AML-193 (cell line): ENCODE results near the gene FHIT.
"Not testable (repeated sequence)": the region's sequence is repeated elsewhere in the genome, so short reads cannot be mapped to it uniquely, and the experiment has no call there.

ENCODE experiments used
- DNase-seq, 2 experiments: peaks; one replicate each; lab custom pipeline; 2025; lab: John Stamatoyannopoulos, UW

Gene FHIT

DNA sequence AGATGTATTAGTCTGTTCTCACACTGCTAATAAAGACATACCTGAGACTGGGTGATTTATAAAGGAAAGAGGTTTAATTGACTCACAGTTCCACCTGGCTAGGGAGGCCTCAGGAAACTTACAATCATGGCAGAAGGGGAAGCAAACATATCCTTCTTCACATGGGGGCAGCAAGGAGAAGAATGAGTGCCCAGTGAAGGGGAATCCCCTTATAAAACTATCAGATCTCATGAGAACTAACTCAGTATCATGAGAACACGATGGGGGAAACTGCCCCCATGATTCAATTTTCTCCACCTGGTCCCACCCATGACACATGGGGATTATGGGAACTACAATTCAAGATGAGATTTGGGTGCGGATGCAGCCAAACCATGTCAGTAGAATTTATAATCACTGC lies 1316.7 kb downstream of the FHIT start:
- not testable (repeated sequence) for DNase-seq

DNA sequence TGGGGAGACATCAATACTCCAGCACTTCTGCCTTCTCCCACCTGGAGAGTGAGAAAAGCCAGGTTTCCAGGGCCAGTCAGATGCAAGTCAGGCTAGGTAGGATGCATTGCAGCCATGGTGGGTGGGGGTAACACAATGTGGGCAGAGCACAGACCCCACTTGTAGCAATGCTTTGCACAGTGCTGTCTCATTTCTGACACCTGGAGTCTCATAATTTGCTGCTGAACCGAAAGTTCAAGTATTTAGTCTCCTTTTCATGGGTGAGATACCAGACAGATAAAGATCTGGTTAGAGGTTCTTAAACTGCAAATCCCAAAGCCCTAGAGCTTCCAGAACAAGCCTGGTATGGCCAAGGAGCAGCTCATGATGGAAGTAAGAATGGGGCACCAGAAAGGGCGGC lies 1321.1 kb downstream of the FHIT start:
- no peak for DNase-seq

DNA sequence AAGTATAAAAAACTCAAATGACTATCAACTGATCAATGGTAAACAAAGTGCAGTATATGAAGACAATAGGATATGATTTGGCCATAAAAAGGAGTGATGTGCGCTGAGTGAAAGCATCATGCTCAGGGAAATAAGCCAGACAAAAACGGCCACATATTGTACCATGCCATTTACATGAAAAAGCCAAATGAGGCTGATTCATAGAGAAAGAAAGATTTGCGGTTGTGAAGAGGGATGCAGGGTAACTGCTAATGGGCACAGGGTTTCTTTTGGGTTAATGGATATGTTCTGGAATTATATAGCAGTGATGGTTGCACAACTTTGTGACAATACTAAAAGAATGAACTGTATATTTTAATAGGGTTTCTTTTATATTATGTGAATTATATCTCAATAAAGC lies 1324.2 kb downstream of the FHIT start:
- DNase-seq: no peak

DNA sequence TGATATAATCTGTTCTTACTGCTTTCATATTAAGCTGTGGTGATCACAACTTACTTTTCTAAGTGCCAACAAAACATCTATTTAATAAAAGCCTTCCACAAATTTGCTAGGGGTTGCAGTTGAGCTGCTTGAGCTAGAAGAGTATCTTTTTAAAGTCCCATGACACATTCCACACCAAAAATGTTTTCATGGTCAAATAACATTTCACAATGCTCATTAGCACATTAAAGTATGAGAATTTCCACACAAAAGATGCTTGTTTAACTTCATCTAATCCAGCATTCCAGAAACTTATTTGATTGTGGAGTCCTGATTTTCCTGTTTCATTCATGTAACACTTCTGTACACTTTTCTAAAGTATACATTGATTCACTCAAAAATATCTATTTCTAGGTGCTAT lies 1325.3 kb downstream of the FHIT start:
- no peak for DNase-seq

DNA sequence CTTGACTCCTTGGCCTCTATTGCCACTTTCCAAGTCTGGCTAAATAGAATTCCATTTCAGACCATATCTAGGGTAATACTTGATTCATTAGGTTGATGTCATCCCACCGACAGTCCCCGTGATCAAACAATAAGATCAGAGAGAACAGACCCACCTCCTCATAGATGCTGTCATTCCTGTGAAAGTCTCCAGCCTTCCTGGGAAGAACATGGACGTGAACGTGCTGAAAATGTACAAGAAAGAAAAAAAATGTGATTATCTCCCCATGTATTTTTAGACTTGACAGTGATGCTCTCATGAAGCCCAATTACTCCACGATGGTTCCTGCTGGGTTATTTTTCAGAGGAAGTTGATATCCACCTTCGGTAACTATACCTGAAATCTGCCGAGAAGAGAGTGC lies 1329.1 kb downstream of the FHIT start:
- DNase-seq: no peak

DNA sequence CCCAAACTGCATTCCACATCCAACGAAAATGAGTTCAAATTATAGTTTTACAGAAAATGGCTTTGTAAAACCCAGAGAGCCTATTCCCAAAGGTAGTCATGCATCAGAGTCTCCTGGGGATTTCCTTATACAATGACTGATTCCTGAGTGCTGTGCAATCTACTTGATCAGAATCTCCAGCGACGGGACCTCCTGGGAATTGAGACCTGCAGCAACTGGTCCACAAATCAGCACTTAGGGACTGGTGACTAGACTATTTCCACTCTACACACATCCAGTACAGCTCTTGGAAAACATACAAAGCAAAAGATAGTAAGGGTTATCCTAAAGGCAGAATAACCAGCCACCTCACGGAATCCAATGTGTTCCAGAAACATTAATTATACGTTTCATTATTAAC lies 1330.4 kb downstream of the FHIT start:
- DNase-seq: no peak

GRCh38 chr3:59919586-59919985 lies 1331.7 kb downstream of the FHIT start:
- no peak for DNase-seq

- no peak for DNase-seq
Observed at GRCh38 chr3:59914251-59914650, 1337.0 kb downstream of the FHIT start.

GRCh38 chr3:59913645-59914044 lies 1337.6 kb downstream of the FHIT start:
- no peak for DNase-seq

DNA sequence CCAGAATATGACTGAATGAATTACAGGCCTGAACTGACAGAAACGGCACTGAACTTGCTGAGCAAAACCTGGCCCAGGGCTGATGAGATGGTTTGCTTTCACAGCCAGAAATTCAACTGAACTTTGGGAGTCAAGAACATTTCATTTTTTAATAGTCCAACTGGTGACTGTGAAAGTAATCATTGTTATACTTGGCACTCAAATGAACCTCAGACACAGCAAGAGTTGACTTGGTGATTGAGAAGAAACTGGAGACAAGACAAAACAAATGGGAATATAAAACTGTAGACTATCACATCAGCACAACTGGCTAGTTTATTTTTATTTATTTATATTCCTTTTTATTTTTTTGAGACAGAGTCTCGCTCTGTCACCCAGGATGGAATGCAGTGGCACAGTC lies 1342.6 kb downstream of the FHIT start:
- no peak for DNase-seq

DNA sequence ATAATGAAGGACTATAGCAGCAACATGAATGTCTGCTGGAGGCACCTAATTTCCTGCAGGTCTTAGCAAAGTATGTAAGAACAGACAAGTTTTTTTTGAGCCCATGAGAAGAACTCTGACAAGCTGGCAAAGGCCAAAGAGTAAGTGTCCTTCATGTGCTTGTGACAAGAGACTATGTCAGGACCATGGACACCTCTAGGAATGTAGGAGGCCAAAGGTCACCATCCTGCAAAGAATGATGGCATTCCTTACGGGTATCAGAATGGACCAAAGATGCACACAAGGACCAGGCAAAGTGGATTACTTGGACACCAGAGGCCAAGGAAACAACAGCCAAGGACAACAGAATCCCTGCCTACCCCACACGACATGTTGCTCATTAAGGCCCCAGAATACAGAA lies 1343.0 kb downstream of the FHIT start:
- no peak for DNase-seq

DNA sequence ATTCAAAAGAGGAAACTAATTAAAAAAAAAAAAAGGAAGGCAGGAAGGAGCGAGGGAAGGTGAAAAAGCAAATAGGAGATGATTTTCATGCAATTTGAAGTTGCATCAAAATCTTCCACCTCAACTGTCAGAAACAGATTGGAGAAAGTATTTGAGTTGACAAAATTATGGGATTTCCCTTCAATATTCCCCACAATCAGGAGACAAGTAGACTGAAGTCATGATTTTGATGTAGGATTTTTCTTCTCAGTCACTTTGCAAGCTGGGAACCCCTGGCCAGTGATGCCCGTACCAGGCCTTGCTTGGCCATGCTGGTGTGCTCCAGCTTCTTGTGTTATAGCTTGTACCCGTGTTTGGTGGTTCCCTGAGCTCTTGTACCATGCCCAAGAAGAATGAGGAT lies 1347.0 kb downstream of the FHIT start:
- DNase-seq: no peak

- DNase-seq: no peak
Observed at GRCh38 chr3:59899061-59899460, 1352.2 kb downstream of the FHIT start.

GRCh38 chr3:59895972-59896371 lies 1355.3 kb downstream of the FHIT start:
- DNase-seq: no peak

GRCh38 chr3:59894425-59895121 lies 1356.7 kb downstream of the FHIT start:
- no peak for DNase-seq

DNA sequence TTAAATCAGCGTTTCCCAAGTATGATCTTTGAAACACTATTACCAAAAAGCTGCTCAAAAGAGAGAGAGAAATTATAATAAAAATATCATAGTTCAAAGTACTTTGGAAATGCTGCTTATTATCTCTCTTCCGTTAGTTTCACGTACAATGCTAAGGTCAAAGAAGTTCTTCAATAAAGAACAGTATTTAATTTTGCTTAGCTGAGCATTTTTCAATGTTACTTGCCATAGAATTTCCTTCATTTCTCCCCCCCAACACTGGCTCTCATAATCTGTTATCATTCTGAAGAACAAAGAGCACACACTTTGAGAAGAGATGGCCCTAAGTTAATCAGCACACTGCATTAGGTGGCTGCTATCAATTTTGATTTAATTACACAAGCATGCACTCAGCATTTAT lies 1360.6 kb downstream of the FHIT start:
- DNase-seq: no peak

- no peak for DNase-seq
Observed at GRCh38 chr3:59886790-59887189, 1364.5 kb downstream of the FHIT start.

GRCh38 chr3:59885899-59886400 lies 1365.3 kb downstream of the FHIT start:
- DNase-seq: no peak

DNA sequence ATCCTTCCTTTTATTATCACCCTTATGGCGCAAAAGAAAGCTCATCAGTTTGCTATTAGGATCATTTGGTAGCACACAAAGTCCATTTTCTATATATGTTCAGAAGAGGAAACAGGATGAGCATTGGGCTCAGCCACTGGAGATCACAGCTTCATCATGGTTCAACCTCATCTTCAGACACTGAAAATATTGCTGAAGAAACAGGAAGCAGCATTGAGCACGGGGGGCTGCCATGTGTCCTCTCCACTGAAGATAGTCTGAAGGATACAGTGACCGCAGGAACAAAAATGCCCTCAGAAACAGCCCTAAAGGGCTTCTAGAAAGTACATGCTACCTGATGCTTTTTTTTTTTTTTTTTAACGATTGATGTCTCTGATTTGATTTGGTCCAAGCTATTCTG lies 1366.2 kb downstream of the FHIT start:
- DNase-seq: no peak

DNA sequence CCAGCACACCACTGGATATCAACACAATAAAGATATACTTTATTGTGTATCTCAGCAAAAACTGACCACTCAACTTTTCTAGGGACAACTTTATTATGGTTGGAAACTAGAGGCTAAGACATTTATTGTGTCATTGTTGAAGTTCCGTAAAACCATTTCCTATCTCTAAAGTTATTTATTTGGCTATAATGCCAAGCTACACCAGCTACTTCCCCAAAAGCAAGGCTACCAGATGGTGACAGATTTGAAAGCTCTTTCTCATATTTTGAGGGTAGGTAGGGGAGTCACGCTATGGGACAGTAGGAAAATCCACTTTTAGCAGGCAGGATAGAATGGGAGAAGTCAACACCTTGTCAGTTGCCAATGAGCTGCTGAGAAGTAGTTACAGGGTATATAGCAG lies 1366.8 kb downstream of the FHIT start:
- peak; percentile 90 to 96 for DNase-seq

DNA sequence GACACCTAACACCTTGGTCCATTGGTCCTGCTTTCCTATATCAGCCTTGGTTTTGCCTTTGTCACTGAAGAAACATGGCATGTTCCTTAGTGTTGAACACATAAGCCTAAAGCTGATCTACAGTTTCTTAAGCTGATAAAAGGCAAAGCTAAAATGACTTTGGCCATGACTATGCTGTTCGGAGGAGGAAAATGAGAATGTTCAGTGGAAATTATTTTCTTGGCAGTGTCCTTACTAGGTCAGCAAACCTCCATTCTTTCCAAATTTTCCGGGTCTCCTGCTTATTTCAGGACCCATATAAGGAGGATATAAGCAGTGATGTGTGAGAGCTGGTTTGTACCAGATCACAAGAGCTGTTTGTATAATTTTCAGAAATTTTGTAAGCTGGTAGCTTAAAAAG lies 1368.5 kb downstream of the FHIT start:
- no peak for DNase-seq

DNA sequence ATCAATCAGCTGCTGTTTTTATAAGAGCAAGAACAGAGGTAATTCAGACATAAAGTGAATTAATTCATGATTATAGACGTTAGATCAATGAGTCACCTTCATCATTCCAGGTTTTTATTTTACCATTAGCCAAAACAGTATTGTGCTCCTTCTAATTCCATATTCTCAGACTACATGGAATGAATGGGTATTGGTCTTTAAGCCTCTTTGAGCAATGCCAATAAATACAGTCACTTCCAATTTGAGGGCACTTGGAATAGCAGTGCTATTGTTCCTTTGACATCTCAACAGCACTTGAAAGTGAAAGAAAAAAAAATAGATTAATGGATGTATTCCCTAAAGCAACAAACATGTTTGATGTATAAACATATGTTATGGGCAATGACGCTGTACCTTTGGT lies 1370.5 kb downstream of the FHIT start:
- no peak for DNase-seq

DNA sequence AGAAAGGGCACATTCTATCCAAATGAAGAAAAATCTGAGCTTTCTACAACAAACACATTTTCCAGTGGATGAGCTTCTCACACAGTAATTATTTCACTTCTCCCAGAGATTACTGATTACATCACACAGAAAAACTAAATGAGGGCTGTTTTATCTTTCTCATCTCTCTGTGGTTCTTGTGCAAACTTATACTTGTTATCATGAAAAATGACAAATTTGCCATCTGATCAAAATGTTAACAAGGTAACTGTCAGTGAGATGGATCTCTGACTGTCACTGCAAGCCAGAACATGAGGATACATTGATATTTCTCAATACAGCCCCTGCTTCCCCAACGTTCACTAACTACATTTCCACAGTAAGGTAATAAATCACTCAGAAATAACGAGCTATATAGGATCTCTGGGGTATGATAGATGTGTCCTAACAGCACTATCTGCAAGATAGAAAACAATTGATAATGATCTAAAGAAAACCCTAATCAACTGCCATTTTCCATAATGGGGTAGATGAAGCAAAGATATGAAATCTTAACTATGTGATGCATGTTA lies 1372.1 kb downstream of the FHIT start:
- DNase-seq: no peak

- no peak for DNase-seq
Observed at GRCh38 chr3:59878038-59878427, 1373.2 kb downstream of the FHIT start.
